H1 (cell line): ENCODE data around the gene TNKS2. TPM values are rescaled to one million over a fixed set of nuclear protein-coding genes. Genes with fewer than 3 reads are reported as not detected.

Source experiments
- BRCA1 ChIP-seq: IDR thresholded peaks from 2 replicates; pipeline ENCODE4 v1.6.1; 2012; ENCODE audit warnings: low read depth, low read length, improper control_type of control experiment
- CHD1 ChIP-seq: IDR thresholded peaks from 2 replicates; pipeline ENCODE4 v1.6.1; 2012; ENCODE audit warnings: low read depth, low read length, improper control_type of control experiment
- CREB1 ChIP-seq: IDR thresholded peaks from 2 replicates; pipeline ENCODE4 v1.6.1; 2012; ENCODE audit warnings: inconsistent platforms
- EP300 ChIP-seq, 2 experiments: IDR thresholded peaks; 1 replicate in 1 of 2; 2 replicates in 1 of 2; pipeline ENCODE4 v1.6.1; 2011 to 2012; ENCODE audit warnings: low read depth in 2 of 2, low read length in 2 of 2, mild to moderate bottlenecking in 2 of 2, borderline replicate concordance in 1 of 2, inconsistent platforms in 1 of 2, moderate library complexity in 1 of 2
- FOSL1 ChIP-seq: IDR thresholded peaks from 2 replicates; pipeline ENCODE4 v1.6.1; 2011; ENCODE audit warnings: mild to moderate bottlenecking, low read depth, low read length, moderate library complexity; ENCODE audit not compliant: insufficient read depth
- GTF2F1 ChIP-seq: IDR thresholded peaks from 2 replicates; pipeline ENCODE4 v1.6.1; 2012; ENCODE audit warnings: low read depth, low read length, improper control_type of control experiment, borderline replicate concordance
- RXRA ChIP-seq: IDR thresholded peaks from 2 replicates; pipeline ENCODE4 v1.6.1; 2011; ENCODE audit warnings: low read depth, mild to moderate bottlenecking, low read length, moderate library complexity; ENCODE audit not compliant: insufficient read depth
- SIN3A ChIP-seq, 2 experiments: IDR thresholded peaks in 1 of 2; conservative IDR thresholded peaks in 1 of 2; 2 replicates each; pipeline ENCODE4 v1.6.1; 2011 to 2012; ENCODE audit warnings: low read length in 2 of 2, improper control_type of control experiment in 1 of 2, low read depth in 1 of 2, mild to moderate bottlenecking in 1 of 2
- SP2 ChIP-seq: IDR thresholded peaks from 2 replicates; pipeline ENCODE4 v1.6.1; 2012; ENCODE audit warnings: mild to moderate bottlenecking, low read length, inconsistent platforms
- polyA plus RNA-seq, 7 experiments: library from polyadenylated mRNA; depleted of rRNA in 3 of 7; stranded (reverse) in 5 of 7; unstranded in 2 of 7; fragments of >200 nt in 5 of 7; fragments of 200-250 nt in 2 of 7; gene quantifications; 1 replicate in 5 of 7; 2 replicates in 1 of 7; 4 replicates in 1 of 7; pipeline versions ENCODE4 v1.2.1 to v1.2.3, GENCODE V29; 2011 to 2013; ENCODE audit warnings: missing spikeins in 2 of 7, mixed read lengths in 2 of 7
- total RNA-seq: library from RNA; stranded (reverse); fragmentation: NEBNext Ultra II Directional; extraction: Animal tissue kit (Norgen Biotek cat#: 25700); gene quantifications from 2 replicates; pipeline ENCODE4 v1.2.1, GENCODE V29; 2021
- TF ChIP-seq, protein P1 (sequence below): IDR thresholded peaks from 2 replicates; pipeline ENCODE4 v1.6.1; 2011; ENCODE audit warnings: low read length, improper control_type of control experiment

Gene TNKS2
- total and polyA plus RNA-seq, 2 of the 8 experiments (the other 6 are each of a cell fraction or from before 2014, with no cell fraction given), result 23.3 to 73.6 TPM

DNA sequence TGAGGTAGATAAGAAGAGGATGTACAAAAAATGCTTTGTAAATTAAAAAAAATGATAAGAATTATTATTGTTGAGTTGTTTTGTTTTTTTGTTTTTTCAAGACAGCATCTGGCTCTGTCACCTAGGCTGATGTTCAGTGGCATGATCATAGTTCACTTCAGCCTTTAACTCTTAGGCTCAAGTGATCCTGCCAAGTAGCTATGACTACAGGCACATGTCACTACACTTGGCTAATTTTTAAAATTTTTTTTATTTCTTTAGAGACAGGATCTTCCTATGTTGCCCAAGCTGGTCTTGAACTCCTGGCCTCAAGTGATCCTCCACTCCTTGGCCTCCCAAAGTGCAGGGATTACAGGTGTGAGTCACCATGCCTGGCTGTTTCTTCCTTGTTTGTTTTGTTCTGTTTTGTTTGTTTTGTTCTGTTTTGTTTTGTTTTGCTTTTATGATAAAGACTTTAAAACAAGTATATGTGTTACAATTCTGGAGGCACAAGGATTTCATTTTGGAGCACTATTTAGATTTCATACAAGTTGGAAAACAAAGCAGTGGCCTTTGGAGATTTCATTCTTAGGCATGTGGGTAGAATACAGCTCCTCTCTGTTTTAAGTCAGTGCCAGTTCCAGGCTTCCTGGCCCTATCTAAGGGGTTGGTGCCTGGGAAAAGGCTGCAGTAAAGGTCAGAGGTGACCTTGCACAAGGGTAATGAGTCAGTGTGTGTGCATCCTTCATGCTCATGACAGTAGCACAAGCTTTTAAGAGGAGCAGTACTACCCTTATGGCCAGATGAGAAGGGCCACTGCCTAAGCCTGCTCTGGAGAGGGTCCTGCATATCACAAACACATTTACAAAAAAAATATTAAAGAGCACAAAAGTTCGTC, 93.1 kb downstream of the TNKS2 start (continued):
- no peak for TF ChIP-seq FOSL1
- TF ChIP-seq CHD1, result no peak
- no peak for TF ChIP-seq GTF2F1
- no peak for TF ChIP-seq RXRA
- TF ChIP-seq SIN3A (conservative IDR thresholded peaks at IDR 0.05 in 1 of 2, IDR thresholded peaks at IDR 0.05 in 1 of 2; ENCODE audit: low read depth in 1 of 2, low read length in 2 of 2), result no peak
- TF ChIP-seq CREB1, result no peak
- TF ChIP-seq, protein P1, sequence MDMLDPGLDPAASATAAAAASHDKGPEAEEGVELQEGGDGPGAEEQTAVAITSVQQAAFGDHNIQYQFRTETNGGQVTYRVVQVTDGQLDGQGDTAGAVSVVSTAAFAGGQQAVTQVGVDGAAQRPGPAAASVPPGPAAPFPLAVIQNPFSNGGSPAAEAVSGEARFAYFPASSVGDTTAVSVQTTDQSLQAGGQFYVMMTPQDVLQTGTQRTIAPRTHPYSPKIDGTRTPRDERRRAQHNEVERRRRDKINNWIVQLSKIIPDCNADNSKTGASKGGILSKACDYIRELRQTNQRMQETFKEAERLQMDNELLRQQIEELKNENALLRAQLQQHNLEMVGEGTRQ, result no peak
- TF ChIP-seq BRCA1, result no peak
- no peak for TF ChIP-seq SP2
- TF ChIP-seq EP300 (IDR thresholded peaks at IDR 0.05; ENCODE audit: borderline replicate concordance in 1 of 2, low read depth in 2 of 2, low read length in 2 of 2), result no peak
